Lower leg skin (tissue), 3 donors: ENCODE measurements around the gene UBAC2.

Experiments used
- CTCF ChIP-seq, 3 donors: fragments of 450-650 bp; IDR thresholded peaks; one replicate each; pipeline ENCODE4 v1.5.1; 2016; ENCODE audit warnings: antibody characterized with exemption in 3 of 3, mild to moderate bottlenecking in 3 of 3, moderate library complexity in 2 of 3
- POLR2A ChIP-seq, 2 donors: fragments of 450-650 bp; IDR thresholded peaks; one replicate each; pipeline ENCODE4 v1.6.1; 2016 to 2017; ENCODE audit warnings: antibody characterized with exemption in 2 of 2, mild to moderate bottlenecking in 1 of 2, moderate library complexity in 1 of 2

- TF ChIP-seq CTCF (IDR thresholded peaks at IDR 0.05), result no peak
- no peak for TF ChIP-seq POLR2A (IDR thresholded peaks at IDR 0.05)
Observed at GRCh38 chr13:99351772-99352171, 151.1 kb downstream of the UBAC2 start.
